Astrocyte (in vitro differentiated cells and primary cell): Measurements from ENCODE around the gene KRTAP3-2.

Experiments
- CTCF ChIP-seq: IDR thresholded peaks from 2 replicates; pipeline ENCODE4 v1.5.1; 2011; ENCODE audit warnings: low read depth, mild to moderate bottlenecking, inconsistent platforms, low read length, moderate library complexity; ENCODE audit not compliant: insufficient read depth
- EZH2 ChIP-seq: IDR thresholded peaks from 2 replicates; pipeline ENCODE4 v1.6.1; 2012; ENCODE audit warnings: mild to moderate bottlenecking, low read length, inconsistent platforms; ENCODE audit not compliant: insufficient read depth

- TF ChIP-seq CTCF (no peak), EZH2 (no peak)
Measured at GRCh38 chr17:40951011-40951622, 48.6 kb downstream of the KRTAP3-2 start.
